ENCODE measurements around the gene OSBPL6. TPM values are rescaled to one million over a fixed set of nuclear protein-coding genes. Genes with fewer than 3 reads are reported as not detected.

The OSBPL6 gene
- total RNA-seq, 1 donor from 2014 or later = 5.3 TPM

- DNase-seq = no peak
Observed at GRCh38 chr2:178199334-178199733, 5.0 kb downstream of the OSBPL6 start.

GRCh38 chr2:178200331-178200730, 6.0 kb downstream of the OSBPL6 start:
- no peak for DNase-seq

GRCh38 chr2:178202927-178203326, 8.6 kb downstream of the OSBPL6 start:
- no peak for DNase-seq

- DNase-seq = no peak
Observed at GRCh38 chr2:178204977-178205376, 10.7 kb downstream of the OSBPL6 start.

GRCh38 chr2:178205853-178206521, 11.7 kb downstream of the OSBPL6 start:
- DNase-seq = no peak

GRCh38 chr2:178208336-178208735, 14.0 kb downstream of the OSBPL6 start:
- DNase-seq = no peak

- no peak for DNase-seq
Observed at GRCh38 chr2:178208817-178209216, 14.5 kb downstream of the OSBPL6 start.

- DNase-seq = no peak
Observed at GRCh38 chr2:178211460-178211859, 17.1 kb downstream of the OSBPL6 start.

GRCh38 chr2:178211943-178212342, 17.6 kb downstream of the OSBPL6 start:
- no peak for DNase-seq

- no peak for DNase-seq
Observed at GRCh38 chr2:178213991-178214390, 19.7 kb downstream of the OSBPL6 start.

- no peak for DNase-seq
Observed at GRCh38 chr2:178219247-178219646, 24.9 kb downstream of the OSBPL6 start.

- DNase-seq = no peak
Observed at GRCh38 chr2:178220814-178221213, 26.5 kb downstream of the OSBPL6 start.

- DNase-seq = no peak
Observed at GRCh38 chr2:178221556-178221955, 27.2 kb downstream of the OSBPL6 start.

GRCh38 chr2:178223806-178224205, 29.5 kb downstream of the OSBPL6 start:
- no peak for DNase-seq

GRCh38 chr2:178225006-178225805, 30.9 kb downstream of the OSBPL6 start:
- no peak for DNase-seq

- DNase-seq = peak; percentile 14
Observed at GRCh38 chr2:178227187-178227586, 32.9 kb downstream of the OSBPL6 start.

GRCh38 chr2:178229927-178230326, 35.6 kb downstream of the OSBPL6 start:
- DNase-seq = no peak

GRCh38 chr2:178230396-178230795, 36.1 kb downstream of the OSBPL6 start:
- DNase-seq = no peak

GRCh38 chr2:178233428-178233827, 39.1 kb downstream of the OSBPL6 start:
- no peak for DNase-seq

- no peak for DNase-seq
Observed at GRCh38 chr2:178234648-178235047, 40.3 kb downstream of the OSBPL6 start.

GRCh38 chr2:178237488-178238153, 43.3 kb downstream of the OSBPL6 start:
- DNase-seq = no peak

GRCh38 chr2:178238154-178238521, 43.8 kb downstream of the OSBPL6 start:
- DNase-seq = no peak

- no peak for DNase-seq
Observed at GRCh38 chr2:178238750-178239149, 44.4 kb downstream of the OSBPL6 start.

Measured in dermis blood vessel endothelial cell (primary cell).